Neutrophil (primary cell): Measurements from ENCODE around the gene NOXO1.
"Not testable (repeated sequence)": the region's sequence is repeated elsewhere in the genome, so short reads cannot be mapped to it uniquely, and the experiment has no call there.

Source experiments
- H3K27ac ChIP-seq: fragments of 200-600 bp; sonication (generic); 2 replicates; pipeline ENCODE4 v1.5.1; 2016; ENCODE audit warnings: mild to moderate bottlenecking, moderate library complexity
- H3K27me3 ChIP-seq: fragments of 200-600 bp; sonication (generic); 2 replicates; pipeline ENCODE4 v1.6.0; 2016; ENCODE audit warnings: mild to moderate bottlenecking
- H3K36me3 ChIP-seq: fragments of 200-600 bp; sonication (generic); 2 replicates; pipeline ENCODE4 v1.5.1; 2017
- H3K4me1 ChIP-seq, 2 experiments: fragments of 200-600 bp in 1 of 2; sonication (generic) in 1 of 2; 1 replicate in 1 of 2; 2 replicates in 1 of 2; pipeline versions ENCODE4 v1.5.1 to v1.6.1; 2013 to 2016; ENCODE audit warnings: low read depth in 1 of 2, low read length in 1 of 2, mild to moderate bottlenecking in 1 of 2, moderate library complexity in 1 of 2; ENCODE audit not compliant: control insufficient read depth in 1 of 2, insufficient read depth in 1 of 2
- H3K4me3 ChIP-seq, 2 experiments: fragments of 200-600 bp in 1 of 2; sonication (generic) in 1 of 2; 1 replicate in 1 of 2; 2 replicates in 1 of 2; pipeline ENCODE4 v1.5.1; 2013 to 2016; ENCODE audit warnings: low read depth in 1 of 2, low read length in 1 of 2, mild to moderate bottlenecking in 1 of 2, moderate library complexity in 1 of 2
- H3K9me3 ChIP-seq: fragments of 200-600 bp; sonication (generic); 2 replicates; pipeline ENCODE4 v1.5.1; 2016
- TF ChIP-seq, protein P1 (sequence below): fragments of 200-600 bp; sonication (generic); IDR thresholded peaks from 2 replicates; pipeline ENCODE4 v1.5.1; 2016; ENCODE audit warnings: antibody characterized with exemption

Gene NOXO1

DNA sequence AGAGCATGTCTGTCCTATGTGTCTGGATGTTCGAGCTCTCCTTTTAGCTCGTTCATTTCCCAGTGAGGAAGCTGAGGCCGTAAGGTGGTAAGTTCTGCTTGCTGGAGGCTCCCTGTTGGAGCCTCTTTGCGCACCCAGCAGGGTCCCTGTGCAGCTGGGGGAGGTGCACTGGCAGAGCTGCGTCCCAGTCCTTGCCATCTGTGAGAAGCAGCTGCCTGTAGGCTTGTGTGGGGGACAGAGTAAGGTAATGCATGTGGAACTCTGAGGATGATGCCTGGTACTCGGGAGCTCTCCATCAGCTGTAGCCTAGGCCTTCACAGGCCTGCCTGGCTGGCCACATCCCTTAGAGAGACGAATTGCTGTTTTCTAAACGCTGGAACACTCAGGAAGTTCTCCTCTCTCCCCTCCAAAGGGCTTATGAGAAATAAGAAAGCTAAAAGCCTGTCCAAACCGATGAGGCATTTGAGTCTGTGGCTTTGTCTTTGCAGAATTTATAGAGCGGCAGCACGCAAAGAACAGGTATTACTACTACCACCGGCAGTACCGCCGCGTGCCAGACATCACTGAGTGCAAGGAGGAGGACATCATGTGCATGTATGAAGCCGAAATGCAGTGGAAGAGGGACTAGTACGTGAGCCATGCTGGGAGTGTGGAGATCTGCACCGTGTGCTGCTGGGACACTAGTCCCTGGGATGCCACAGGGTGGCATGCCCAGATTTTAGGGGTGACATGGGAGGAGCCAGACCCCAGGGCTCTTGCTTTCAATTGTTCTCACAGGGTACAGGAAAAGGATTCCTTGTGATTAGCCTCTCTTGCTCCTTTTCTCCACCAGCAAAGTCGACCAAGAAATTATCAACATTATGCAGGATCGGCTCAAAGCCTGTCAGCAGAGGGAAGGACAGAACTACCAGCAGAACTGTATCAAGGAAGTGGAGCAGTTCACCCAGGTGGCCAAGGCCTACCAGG, 20.3 kb downstream of the NOXO1 start:
- Histone ChIP-seq H3K4me1 (peaks cover 48 to 50% of the 10 kb centered on the region in 2 experiments), H3K27ac (no peak overlapping the region), H3K27me3 (peaks cover 3% of the 10 kb centered on the region), H3K36me3 (peaks cover 20% of the 10 kb centered on the region), H3K9me3 (no peaks in the 10 kb centered on the region), H3K4me3 (peak overlapping the region in 1 of 2 experiments; percentile 82)
- TF ChIP-seq, protein P1, sequence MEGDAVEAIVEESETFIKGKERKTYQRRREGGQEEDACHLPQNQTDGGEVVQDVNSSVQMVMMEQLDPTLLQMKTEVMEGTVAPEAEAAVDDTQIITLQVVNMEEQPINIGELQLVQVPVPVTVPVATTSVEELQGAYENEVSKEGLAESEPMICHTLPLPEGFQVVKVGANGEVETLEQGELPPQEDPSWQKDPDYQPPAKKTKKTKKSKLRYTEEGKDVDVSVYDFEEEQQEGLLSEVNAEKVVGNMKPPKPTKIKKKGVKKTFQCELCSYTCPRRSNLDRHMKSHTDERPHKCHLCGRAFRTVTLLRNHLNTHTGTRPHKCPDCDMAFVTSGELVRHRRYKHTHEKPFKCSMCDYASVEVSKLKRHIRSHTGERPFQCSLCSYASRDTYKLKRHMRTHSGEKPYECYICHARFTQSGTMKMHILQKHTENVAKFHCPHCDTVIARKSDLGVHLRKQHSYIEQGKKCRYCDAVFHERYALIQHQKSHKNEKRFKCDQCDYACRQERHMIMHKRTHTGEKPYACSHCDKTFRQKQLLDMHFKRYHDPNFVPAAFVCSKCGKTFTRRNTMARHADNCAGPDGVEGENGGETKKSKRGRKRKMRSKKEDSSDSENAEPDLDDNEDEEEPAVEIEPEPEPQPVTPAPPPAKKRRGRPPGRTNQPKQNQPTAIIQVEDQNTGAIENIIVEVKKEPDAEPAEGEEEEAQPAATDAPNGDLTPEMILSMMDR: no peak

DNA sequence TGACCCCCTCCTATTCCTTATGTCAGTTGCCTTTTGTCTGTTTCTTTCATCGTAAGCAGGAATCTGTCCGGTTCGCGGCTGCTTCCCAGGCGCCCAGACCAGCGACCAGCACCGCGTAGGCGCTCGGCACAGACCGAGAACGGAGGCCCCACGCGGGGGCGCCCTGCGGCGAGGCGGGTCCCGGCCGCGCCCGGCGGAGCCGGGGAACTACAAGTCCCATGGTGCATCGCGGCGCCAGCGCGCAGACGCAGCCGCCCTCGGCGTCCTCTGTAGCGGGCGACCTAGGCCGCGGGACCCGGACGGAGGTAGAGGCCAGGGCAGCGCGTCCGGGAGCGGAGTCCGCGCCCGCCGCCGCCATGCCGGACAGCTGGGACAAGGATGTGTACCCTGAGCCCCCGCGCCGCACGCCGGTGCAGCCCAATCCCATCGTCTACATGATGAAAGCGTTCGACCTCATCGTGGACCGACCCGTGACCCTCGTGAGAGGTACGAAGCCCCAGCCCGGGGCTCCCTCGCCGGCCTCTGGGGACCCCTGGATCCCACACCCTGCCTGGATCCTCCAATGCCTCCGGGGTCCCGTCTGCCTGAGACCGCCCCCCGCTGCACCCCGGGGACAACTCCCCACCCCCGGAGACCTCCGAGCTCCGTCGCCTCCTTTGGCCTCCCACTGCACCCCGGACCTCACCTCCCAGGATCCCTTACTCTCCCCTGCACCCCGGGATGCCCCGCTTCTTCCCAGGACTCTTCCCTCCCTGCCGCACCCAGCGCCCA, 21.8 kb downstream of the NOXO1 start, which contains the start of gene NDUFB10:
Gene NDUFB10 (plus strand): TSS at position 270 of the 771 bp plus-strand sequence. CDS start 87 bp downstream, at position 357.
- Histone ChIP-seq H3K27ac (peak within 1 kb of the TSS; percentile 68), H3K4me1 (peaks cover 36 to 40% of the 10 kb centered on the region in 2 experiments), H3K36me3 (peaks cover 20% of the 10 kb centered on the region), H3K9me3 (no peaks in the 10 kb centered on the region), H3K27me3 (peaks cover 3% of the 10 kb centered on the region), H3K4me3 (peak within 1 kb of the TSS; percentile 82 to 83)
- TF ChIP-seq, protein P1: peak; percentile 73

DNA sequence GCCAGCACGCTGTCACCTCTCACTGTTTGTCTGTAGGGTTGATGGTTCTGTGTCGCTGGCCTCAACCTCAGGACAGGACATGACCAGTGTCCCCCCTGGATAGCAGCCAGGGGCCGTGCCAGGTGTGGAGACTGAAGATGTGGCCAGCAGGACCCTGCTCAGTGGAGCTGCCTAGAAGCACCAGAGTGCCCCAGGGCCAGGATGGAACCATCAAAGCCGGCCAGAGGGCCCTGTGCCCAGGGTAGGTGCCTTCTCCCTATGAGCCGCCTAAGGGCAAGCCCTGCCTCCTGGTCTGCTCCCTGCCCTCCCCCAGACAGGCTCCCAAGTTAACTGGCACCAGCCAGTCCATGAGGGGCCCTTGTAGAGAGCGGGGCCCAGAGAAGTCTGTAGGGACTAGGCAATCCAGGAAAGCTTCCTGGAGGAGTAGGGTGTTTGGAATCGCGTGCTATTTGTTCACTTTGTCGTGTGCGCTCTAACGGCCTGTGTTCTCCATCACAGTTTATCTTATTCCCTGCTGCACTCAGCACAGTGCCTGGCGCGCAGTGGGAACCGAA, 22.5 kb downstream of the NOXO1 start:
- H3K4me3 ChIP-seq: peak overlapping the region; percentile 82 to 83
- peaks cover 29 to 35% of the 10 kb centered on the region in 2 experiments for H3K4me1 ChIP-seq
- peak overlapping the region; percentile 68 for H3K27ac ChIP-seq
- TF ChIP-seq, protein P1: no peak
- no peaks in the 10 kb centered on the region for H3K9me3 ChIP-seq
- peaks cover 3% of the 10 kb centered on the region for H3K27me3 ChIP-seq
- H3K36me3 ChIP-seq: peaks cover 20% of the 10 kb centered on the region

DNA sequence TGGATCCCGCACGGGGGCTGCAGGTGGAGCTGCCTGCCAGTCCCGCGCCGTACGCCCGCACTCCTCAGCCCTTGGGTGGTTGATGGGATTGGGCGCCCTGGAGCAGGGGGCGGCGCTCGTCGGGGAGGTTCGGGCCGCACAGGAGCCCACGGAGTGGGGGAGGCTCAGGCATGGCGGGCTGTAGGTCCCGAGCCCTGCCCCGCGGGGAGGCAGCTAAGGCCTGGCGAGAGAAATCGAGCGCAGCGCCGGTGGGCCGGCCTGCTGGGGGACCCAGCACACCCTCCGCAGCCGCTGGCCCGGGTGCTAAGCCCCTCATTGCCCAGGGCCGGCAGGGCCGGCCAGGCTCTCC, 23.2 kb downstream of the NOXO1 start:
- H3K4me3 ChIP-seq, H3K27ac ChIP-seq, H3K9me3 ChIP-seq, H3K27me3 ChIP-seq: not testable (repeated sequence)
- Histone ChIP-seq H3K4me1 (peaks cover 23 to 29% of the 10 kb centered on the region in 2 experiments), H3K36me3 (peaks cover 20% of the 10 kb centered on the region)

DNA sequence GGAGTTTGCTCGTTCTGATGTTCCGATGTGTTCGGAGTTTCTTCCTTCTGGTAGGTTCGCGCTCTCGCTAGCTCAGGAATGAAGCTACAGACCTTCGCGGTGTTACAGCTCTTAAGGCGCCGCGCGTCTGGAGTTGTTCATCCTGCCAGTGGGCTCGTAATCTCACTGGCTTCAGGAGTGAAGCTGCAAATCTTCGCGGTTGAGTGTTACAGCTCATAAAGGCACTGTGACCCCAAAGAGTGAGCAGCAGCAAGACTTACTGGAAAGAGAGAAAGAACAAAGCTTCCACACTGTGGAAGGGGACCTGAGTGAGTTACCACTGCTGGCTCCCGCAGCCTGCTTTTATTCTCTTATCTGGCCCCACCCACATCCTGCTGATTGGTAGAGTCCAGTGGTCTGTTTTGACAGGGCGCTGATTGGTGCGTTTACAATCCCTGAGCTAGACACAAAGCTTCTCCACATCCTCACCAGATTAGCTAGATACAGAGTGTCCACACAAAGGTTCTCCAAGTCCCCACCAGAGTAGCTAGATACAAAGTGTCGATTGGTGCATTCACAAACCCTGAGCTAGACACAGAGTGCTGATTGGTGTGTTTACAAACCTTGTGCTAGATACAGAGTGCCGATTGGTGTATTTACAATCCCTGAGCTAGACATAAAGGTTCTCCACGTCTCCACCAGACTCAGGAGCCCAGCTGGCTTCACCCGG, 23.7 kb downstream of the NOXO1 start:
- not testable (repeated sequence) for H3K27me3 ChIP-seq, H3K9me3 ChIP-seq, H3K4me3 ChIP-seq, H3K27ac ChIP-seq
- Histone ChIP-seq H3K36me3 (peaks cover 17% of the 10 kb centered on the region), H3K4me1 (peaks cover 23 to 25% of the 10 kb centered on the region in 2 experiments)

DNA sequence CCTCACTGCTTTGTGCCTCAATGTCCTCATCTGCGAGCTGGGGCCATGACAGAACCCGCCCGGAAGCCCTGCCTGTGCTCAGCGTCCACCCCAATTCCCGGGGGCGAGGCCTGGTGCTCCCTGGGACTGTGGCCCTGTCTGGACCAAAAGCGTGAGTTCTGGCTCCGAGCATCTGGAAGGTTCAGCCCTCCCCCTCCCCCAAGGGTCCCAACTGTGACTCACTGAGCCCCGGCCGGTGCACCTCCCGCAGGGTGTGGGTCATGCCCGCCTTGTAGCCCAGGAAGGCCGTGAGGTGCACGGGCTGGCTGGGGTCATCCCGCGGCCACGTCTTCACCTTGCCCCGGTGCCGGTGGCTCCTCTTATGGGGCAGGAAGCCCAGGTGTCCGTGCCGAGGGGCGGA, 27.5 kb downstream of the NOXO1 start:
- peaks cover 2% of the 10 kb centered on the region in 2 experiments for H3K4me1 ChIP-seq
- H3K27me3 ChIP-seq: peaks cover 3% of the 10 kb centered on the region
- H3K9me3 ChIP-seq: no peaks in the 10 kb centered on the region
- TF ChIP-seq, protein P1: no peak
- no peak overlapping the region for H3K4me3 ChIP-seq
- no peaks in the 10 kb centered on the region for H3K36me3 ChIP-seq
- H3K27ac ChIP-seq: no peak overlapping the region
